NB4 (cell line): ENCODE data around the gene NPPA.

ENCODE experiments used
- DNase-seq: peaks from one replicate; pipeline ENCODE4 v3.0.0; 2010; ENCODE audit warnings: low read depth
- H3K4me3 ChIP-seq: one replicate; pipeline ENCODE4 v1.5.1; 2011; ENCODE audit warnings: mild to moderate bottlenecking, low read depth, low read length, moderate library complexity
- MAX ChIP-seq: IDR thresholded peaks from 2 replicates; pipeline ENCODE4 v1.6.1; 2011; ENCODE audit warnings: low read depth, low read length
- MYC ChIP-seq: IDR thresholded peaks from 2 replicates; pipeline ENCODE4 v1.6.1; 2011; ENCODE audit warnings: low read depth, low read length
- POLR2A ChIP-seq: IDR thresholded peaks from 2 replicates; pipeline ENCODE4 v1.6.1; 2011; ENCODE audit warnings: mild to moderate bottlenecking; ENCODE audit not compliant: insufficient read length; ENCODE audit errors: extremely low read depth
- TF ChIP-seq, protein P1 (sequence below): IDR thresholded peaks from one replicate; pipeline ENCODE4 v1.5.1; 2012; ENCODE audit warnings: low read depth, low read length

The NPPA gene

DNA sequence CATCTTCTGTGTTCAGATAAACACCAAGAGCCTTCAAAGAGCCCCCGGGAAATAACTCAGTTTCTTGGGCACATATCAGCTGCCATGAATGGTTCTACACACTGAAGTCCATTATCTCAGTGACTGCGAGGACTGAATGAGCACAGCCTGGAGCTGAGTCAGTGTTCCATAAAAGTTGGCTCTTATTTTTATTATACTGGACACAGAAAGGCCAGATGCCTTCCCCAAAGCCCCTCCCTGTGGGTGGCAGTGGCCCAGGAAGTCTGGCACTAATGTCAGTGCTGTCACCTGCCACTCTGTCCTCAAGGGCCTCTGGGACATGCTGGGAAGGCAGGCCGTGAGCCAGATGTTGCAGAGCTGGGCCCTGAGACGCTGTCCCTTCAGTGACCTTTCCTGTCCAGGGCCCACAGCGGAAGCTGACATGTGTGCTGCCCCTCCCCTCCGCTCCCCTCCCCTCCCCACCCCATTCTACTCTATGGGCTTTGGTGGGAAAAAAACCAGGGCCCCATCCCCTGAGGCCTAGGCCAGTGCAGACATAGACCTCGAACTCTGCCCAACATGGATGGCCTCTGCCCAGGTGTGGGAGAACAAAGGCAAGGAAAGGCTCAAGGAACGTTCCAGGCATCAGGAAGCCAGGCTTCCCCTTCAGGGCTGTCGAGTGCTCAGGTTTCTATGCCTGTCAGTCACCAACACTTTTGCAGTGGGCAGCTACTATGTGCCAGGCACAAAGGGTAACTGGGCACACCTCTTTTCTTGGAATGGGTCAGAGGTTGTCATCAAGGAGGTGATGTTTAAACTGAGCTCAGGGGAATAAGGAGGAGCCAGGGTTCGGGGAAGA lies 33.5 kb upstream of the NPPA start:
- no peak for TF ChIP-seq POLR2A
- TF ChIP-seq MAX = no peak
- TF ChIP-seq, protein P1, sequence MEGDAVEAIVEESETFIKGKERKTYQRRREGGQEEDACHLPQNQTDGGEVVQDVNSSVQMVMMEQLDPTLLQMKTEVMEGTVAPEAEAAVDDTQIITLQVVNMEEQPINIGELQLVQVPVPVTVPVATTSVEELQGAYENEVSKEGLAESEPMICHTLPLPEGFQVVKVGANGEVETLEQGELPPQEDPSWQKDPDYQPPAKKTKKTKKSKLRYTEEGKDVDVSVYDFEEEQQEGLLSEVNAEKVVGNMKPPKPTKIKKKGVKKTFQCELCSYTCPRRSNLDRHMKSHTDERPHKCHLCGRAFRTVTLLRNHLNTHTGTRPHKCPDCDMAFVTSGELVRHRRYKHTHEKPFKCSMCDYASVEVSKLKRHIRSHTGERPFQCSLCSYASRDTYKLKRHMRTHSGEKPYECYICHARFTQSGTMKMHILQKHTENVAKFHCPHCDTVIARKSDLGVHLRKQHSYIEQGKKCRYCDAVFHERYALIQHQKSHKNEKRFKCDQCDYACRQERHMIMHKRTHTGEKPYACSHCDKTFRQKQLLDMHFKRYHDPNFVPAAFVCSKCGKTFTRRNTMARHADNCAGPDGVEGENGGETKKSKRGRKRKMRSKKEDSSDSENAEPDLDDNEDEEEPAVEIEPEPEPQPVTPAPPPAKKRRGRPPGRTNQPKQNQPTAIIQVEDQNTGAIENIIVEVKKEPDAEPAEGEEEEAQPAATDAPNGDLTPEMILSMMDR = no peak
- TF ChIP-seq MYC = no peak

GRCh38 chr1:11880181-11880575 lies 32.6 kb upstream of the NPPA start:
- DNase-seq = no peak
- TF ChIP-seq MAX = no peak
- TF ChIP-seq, protein P1 = no peak
- no peak for TF ChIP-seq MYC
- no peak for TF ChIP-seq POLR2A
- no peak overlapping the region for H3K4me3 ChIP-seq

More for the DNA sequence above, 33.5 kb upstream of the NPPA start:
- no peak for DNase-seq
- H3K4me3 ChIP-seq = no peak overlapping the region

DNA sequence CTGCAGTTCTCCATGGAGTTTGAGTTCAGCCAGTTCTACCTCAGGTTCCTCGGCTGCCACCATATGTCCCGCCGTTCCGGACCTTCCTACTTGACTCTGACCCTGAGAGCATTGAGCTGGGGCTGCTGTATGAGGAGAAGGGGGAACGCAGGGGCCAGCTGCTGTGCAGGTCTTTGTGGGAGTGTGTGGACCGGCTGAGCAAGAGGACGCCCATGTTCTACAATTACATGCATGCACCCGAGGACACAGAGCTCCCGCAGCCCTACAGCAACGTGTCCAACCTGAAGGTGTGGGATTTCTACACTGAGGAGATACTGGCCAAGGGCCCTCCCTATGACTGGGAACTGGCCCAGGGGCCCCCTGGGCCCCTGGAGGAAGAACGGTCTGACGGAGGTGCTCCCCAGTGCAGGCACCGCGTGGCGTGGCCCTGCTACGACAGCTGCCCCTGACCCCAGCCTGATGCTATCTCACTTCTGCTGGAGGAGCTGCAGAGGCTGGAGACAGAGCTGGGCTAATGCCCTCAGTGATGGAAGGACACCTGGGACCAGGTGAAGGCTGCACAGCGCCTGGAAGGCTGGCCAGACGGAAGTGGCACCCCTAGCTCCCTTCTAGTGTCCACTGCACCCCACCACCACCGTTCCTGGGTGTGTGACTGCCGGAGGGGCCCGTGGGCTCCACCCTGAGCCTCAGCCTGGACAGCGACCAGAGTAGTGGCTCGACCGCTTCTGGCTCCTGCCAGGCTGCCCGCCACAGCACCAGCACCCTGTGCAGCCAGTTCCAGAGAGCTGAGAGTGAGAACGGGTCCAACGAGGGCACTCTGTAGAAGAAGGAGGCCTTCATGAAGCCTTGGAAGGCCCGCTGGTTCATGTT lies 32.0 kb upstream of the NPPA start:
- TF ChIP-seq MYC = no peak
- TF ChIP-seq, protein P1 = no peak
- no peak for TF ChIP-seq MAX
- TF ChIP-seq POLR2A = no peak
- DNase-seq = no peak
- H3K4me3 ChIP-seq = no peak overlapping the region

DNA sequence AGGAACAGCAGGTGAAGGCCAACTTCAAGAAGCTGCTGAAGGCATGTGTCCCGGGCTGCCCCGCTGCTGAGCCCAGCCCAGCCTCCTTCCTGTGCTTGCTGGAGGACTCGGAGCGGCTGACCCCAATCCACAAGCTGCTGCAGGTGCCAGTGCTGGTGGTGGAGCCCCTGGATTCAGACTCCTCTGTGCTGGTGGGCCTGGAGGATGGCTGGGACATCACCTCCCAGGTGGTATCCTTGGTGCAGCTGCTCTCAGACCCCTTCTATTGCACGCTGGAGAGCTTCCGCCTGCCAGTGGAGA lies 31.3 kb upstream of the NPPA start:
- TF ChIP-seq MAX = no peak
- TF ChIP-seq MYC = no peak
- TF ChIP-seq, protein P1 = no peak
- no peak for TF ChIP-seq POLR2A
- DNase-seq = no peak
- no peak overlapping the region for H3K4me3 ChIP-seq

DNA sequence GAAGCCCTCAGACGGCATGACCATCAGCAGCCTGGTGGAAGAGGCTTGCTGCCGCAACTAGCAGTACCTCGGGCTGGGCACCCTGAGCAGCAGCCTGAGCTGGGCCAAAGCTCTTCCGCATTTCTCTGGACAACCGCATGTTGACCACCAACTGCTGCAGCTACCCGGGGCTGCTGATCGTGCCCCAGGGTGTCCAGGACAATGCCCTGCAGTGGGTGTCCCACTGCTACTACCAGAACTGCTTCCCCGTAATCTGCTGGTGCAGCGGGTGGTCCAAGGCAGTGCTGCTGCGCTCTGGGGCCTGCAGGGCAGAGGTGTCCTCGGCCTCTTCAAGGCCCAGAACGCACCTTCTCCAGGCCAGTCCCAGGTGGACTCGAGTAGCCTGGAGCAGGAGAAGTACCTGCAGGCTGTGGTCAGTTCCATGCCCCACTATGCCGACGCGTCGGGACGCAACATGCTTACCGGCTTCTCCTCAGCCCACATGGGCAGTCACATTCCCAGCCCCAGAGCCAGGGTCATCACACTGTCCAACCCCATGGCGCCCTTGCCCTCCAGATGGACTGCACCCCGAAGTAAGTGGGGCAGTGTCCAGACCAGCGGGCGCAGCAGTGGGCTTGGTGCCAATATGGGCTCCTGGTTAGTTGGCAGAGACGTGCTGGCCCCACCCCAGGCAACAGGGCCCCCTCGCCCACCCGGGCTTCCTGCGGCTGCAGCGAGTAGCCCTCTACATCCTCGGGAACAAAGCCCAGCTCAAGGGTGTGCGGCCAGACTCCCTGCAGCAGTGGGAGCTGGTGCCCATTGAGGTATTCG lies 30.7 kb upstream of the NPPA start:
- DNase-seq = no peak
- no peak for TF ChIP-seq MAX
- TF ChIP-seq, protein P1 = no peak
- TF ChIP-seq MYC = no peak
- TF ChIP-seq POLR2A = no peak
- no peak overlapping the region for H3K4me3 ChIP-seq
